Purkinje cell (primary cell): ENCODE measurements around the gene SMIM35. TPM values are rescaled to one million over a fixed set of nuclear protein-coding genes. Genes with fewer than 3 reads are reported as not detected.

Experiments
- polyA plus RNA-seq: library from polyadenylated mRNA; unstranded; fragments of >200 nt; fragmentation: Nextera tagmentation; gene quantifications from 2 replicates; pipeline ENCODE4 v1.2.1, GENCODE V29; 2014

SMIM35 gene
- not detected in 2 replicates for polyA plus RNA-seq

GRCh38 chr11:118086913-118087768 lies at the start of gene SMIM35:
Gene SMIM35, minus strand, starts transcription at chr11:118086963. Its CDS starts 206 bp downstream, at chr11:118086757.

GRCh38 chr11:118076754-118077281 lies 9.9 kb downstream of the SMIM35 start, which contains the start of gene TMPRSS4:
Gene TMPRSS4, plus strand, starts transcription at chr11:118077078. Its CDS starts 225 bp downstream, at chr11:118077303.

DNA sequence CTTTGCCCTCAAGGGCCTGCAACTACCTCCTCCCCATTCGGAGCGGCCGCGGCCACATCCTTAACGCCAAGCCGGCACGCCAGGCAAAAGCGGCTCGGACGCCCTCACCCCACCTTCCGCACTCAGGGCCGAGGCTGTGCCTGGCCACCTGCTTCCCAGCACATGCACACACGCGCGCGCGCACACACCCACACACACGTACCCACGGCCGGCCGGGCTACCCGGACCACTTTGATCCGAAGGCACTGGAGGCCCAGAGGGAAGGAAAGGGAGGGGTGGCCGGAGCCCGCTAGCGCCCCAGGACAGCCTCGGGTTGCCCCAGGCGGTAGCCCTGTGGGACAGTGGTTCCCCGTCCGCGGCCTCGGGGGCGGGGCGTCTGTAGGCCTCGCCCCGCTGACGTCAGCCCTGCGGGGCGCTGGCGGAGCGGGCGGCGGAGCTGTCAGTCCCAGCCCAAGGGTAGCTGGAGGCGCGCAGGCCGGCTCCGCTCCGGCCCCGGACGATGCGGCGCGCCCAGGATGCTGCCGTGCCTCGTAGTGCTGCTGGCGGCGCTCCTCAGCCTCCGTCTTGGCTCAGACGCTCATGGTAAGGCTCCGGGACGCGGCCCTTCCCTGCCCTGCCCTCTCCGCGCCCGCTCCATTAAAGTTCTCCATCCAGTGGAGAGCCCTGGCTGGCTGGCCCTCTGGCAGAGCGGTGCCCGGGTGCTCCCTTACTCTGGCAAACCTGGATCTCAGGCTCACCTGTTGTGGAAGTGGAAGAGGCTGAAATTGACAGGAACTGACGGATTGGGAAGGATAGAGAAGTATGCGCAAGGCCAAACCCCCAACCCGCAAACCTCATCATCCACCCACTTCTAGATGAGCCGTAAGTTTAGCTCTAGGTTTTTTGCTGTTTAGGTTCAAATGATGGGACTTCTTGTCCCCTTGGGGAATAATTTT lies 100.5 kb downstream of the SMIM35 start, which contains the start of gene IL10RA:
IL10RA (plus strand) TSS at position 442 of the 935 bp plus-strand sequence; CDS start at position 516, 74 bp downstream.

Other genes with a start within 250 kb of the SMIM35 start
- gene FXYD6, start 210.3 kb downstream of the SMIM35 start, polyA plus RNA-seq = 4.9 and 113 TPM in 2 replicates
- not detected in 2 replicates for gene TMPRSS13, start 157.6 kb downstream of the SMIM35 start, polyA plus RNA-seq
- gene IL10RA, start 100.6 kb downstream of the SMIM35 start, polyA plus RNA-seq = not detected in 2 replicates
- not detected in 2 replicates for gene TMPRSS4, start 9.9 kb downstream of the SMIM35 start, polyA plus RNA-seq
- gene SCN4B, start 65.9 kb upstream of the SMIM35 start, polyA plus RNA-seq = 5.4 and 7.2 TPM in 2 replicates
- gene SCN2B, start 89.7 kb upstream of the SMIM35 start, polyA plus RNA-seq = 18.5 and 19.5 TPM in 2 replicates
- not detected in 2 replicates for gene JAML, start 138.0 kb upstream of the SMIM35 start, polyA plus RNA-seq
- gene MPZL3, start 165.4 kb upstream of the SMIM35 start, polyA plus RNA-seq = 1.1 and 5.1 TPM in 2 replicates
- gene MPZL2, start 177.3 kb upstream of the SMIM35 start, polyA plus RNA-seq = not detected in 2 replicates
- gene CD3E, start 217.8 kb upstream of the SMIM35 start, polyA plus RNA-seq = not detected in 2 replicates